GM18861 (cell line): ENCODE results near the gene IL3RA.
"Not testable (repeated sequence)": the region's sequence is repeated elsewhere in the genome, so short reads cannot be mapped to it uniquely, and the experiment has no call there.

Experiments
- ATAC-seq: cut with Tn5 transposase; IDR thresholded peaks from one replicate; pipeline ENCODE4 v1.9.1; 2021; ENCODE audit not compliant: unreplicated experiment

Gene IL3RA

GRCh38 chrX:1336331-1336943 lies at the start of gene IL3RA:
Gene IL3RA (plus strand): TSS chrX:1336785. CDS start chrX:1341766, 4,981 bp downstream.
- peak; percentile 50 for ATAC-seq

GRCh38 chrX:1289535-1289934 lies 47.0 kb upstream of the IL3RA start:
- ATAC-seq: no peak

GRCh38 chrX:1291110-1291740 lies 45.4 kb upstream of the IL3RA start:
- ATAC-seq: no peak

GRCh38 chrX:1292575-1293290 lies 43.9 kb upstream of the IL3RA start:
- ATAC-seq: no peak

- ATAC-seq: no peak
Measured at GRCh38 chrX:1294301-1295067, 42.1 kb upstream of the IL3RA start.

- ATAC-seq: no peak
Measured at GRCh38 chrX:1295550-1295949, 41.0 kb upstream of the IL3RA start.

- ATAC-seq: not testable (repeated sequence)
Measured at GRCh38 chrX:1297591-1297990, 39.0 kb upstream of the IL3RA start.

- no peak for ATAC-seq
Measured at GRCh38 chrX:1300449-1300848, 36.1 kb upstream of the IL3RA start.

GRCh38 chrX:1305411-1305810 lies 31.2 kb upstream of the IL3RA start:
- no peak for ATAC-seq

- ATAC-seq: no peak
Measured at GRCh38 chrX:1306909-1307625, 29.5 kb upstream of the IL3RA start.

- ATAC-seq: no peak
Measured at GRCh38 chrX:1307626-1308340, 28.8 kb upstream of the IL3RA start.

- no peak for ATAC-seq
Measured at GRCh38 chrX:1308476-1308875, 28.1 kb upstream of the IL3RA start.

- not testable (repeated sequence) for ATAC-seq
Measured at GRCh38 chrX:1308917-1309316, 27.7 kb upstream of the IL3RA start.

- no peak for ATAC-seq
Measured at GRCh38 chrX:1313788-1314187, 22.8 kb upstream of the IL3RA start.

GRCh38 chrX:1316527-1316926 lies 20.1 kb upstream of the IL3RA start:
- ATAC-seq: no peak

- no peak for ATAC-seq
Measured at GRCh38 chrX:1321674-1322073, 14.9 kb upstream of the IL3RA start.

GRCh38 chrX:1322393-1322792 lies 14.2 kb upstream of the IL3RA start:
- ATAC-seq: no peak

GRCh38 chrX:1323315-1323714 lies 13.3 kb upstream of the IL3RA start:
- ATAC-seq: peak; percentile 82

GRCh38 chrX:1325515-1326116 lies 11.0 kb upstream of the IL3RA start:
- no peak for ATAC-seq
